Measurements from ENCODE around the gene GMDS. TPM values are rescaled to one million over a fixed set of nuclear protein-coding genes. Genes with fewer than 3 reads are reported as not detected.

The GMDS gene
- total RNA-seq, 1 experiment from 2014 or later: 27.6 TPM

DNA sequence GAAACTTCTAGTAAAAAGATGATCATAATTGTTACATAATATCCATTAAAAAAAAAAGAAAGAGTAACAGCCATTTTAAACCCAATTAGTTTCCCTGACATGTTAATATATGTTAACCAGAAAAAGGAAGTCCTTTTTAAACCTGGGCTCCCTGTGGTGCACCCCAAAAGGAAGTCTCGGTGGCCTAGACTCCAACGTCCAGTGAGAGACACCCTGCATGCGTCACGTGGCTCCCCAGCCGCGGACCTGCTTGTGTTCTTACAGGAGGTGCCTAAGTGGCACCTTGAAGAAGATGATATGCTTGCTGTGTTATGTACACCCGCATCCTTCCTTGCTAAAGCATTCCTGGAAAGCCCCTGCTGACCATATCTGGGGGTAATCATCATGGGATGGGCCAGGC, 585.6 kb downstream of the GMDS start:
- no peak overlapping the region for H2BK12ac ChIP-seq (ENCODE audit: insufficient read length, low read depth, low read length)
- H3K23me2 ChIP-seq (ENCODE audit: insufficient read length, low read depth, low read length, poor library complexity, severe bottlenecking): no peaks in the 10 kb centered on the region
- H3K27ac Mint-ChIP-seq: no peak overlapping the region
- no peaks in the 10 kb centered on the region; a peak in 1 of 5 replicates for H3K9me3 Mint-ChIP-seq
- H4K20me1 ChIP-seq (ENCODE audit: control insufficient read depth, insufficient read depth, insufficient read length): no peaks in the 10 kb centered on the region
- H3K9ac ChIP-seq (ENCODE audit: extremely low read depth, insufficient read length, low read length): no peak overlapping the region
- H3K36me3 Mint-ChIP-seq (ENCODE audit: insufficient read depth in 1 of 3, low read depth in 3 of 3): no peaks in the 10 kb centered on the region
- no peak overlapping the region for H2AFZ ChIP-seq (ENCODE audit: low read length)
- no peak overlapping the region for H3T11ph ChIP-seq (ENCODE audit: low read length)
- H3K27ac ChIP-seq (ENCODE audit: insufficient read length, low read depth, low read length): no peak overlapping the region
- no CpG with 5 or more reads among the region's 7 CpGs for WGBS (ENCODE audit: extremely low coverage, insufficient read length, low lambda C conversion rate)
- no peak overlapping the region for H3K4me3 Mint-ChIP-seq
- H3K4me2 ChIP-seq (ENCODE audit: insufficient read depth, insufficient read length, low read length): no peak overlapping the region
- no peaks in the 10 kb centered on the region for H3K4me1 Mint-ChIP-seq
- no peak overlapping the region for H4K8ac ChIP-seq (replicated peaks; ENCODE audit: insufficient read length, low read depth, low read length)
- H2AK5ac ChIP-seq (ENCODE audit: insufficient read length, low read length): no peak overlapping the region
- no peak overlapping the region for H4K5ac ChIP-seq (ENCODE audit: insufficient read length, low read depth, low read length)
- no peak for TF ChIP-seq CTCF (conservative IDR thresholded peaks at IDR 0.05)
- no peaks in the 10 kb centered on the region for H3K79me1 ChIP-seq (ENCODE audit: insufficient read depth, low read depth, low read length, poor library complexity, severe bottlenecking)
- H2BK15ac ChIP-seq (ENCODE audit: low read depth, low read length): no peak overlapping the region
- no peaks in the 10 kb centered on the region; the same call in 1 of the 2 replicates for H3K4me1 ChIP-seq (ENCODE audit: insufficient read depth, low read length)
- no peak overlapping the region for H2BK20ac ChIP-seq (ENCODE audit: low read depth, low read length, poor library complexity, severe bottlenecking)
- no peaks in the 10 kb centered on the region for H3K27me3 ChIP-seq (ENCODE audit: insufficient read depth, low read length)
- no peak overlapping the region for H3K18ac ChIP-seq (ENCODE audit: insufficient read length, low read depth, low read length)
- H3K9me3 ChIP-seq (ENCODE audit: control insufficient read depth, low read depth, low read length): no peaks in the 10 kb centered on the region
- H3K56ac ChIP-seq (ENCODE audit: insufficient read length, low read depth, low read length): no peak overlapping the region
- no peak overlapping the region for H2BK120ac ChIP-seq (ENCODE audit: low read depth, low read length, poor library complexity, severe bottlenecking)
- no peak overlapping the region for H3K4ac ChIP-seq (ENCODE audit: low read depth, low read length)
- no peak overlapping the region for H4K91ac ChIP-seq (ENCODE audit: insufficient read length, low read depth, low read length)
- no peak overlapping the region for H2BK5ac ChIP-seq (ENCODE audit: insufficient read length, low read length)
- no peak overlapping the region for H3K23ac ChIP-seq (ENCODE audit: insufficient read length, low read depth, low read length)
- H3K27me3 Mint-ChIP-seq (ENCODE audit: low read depth): peaks cover 1% of the 10 kb centered on the region; the same call in 1 of the 2 replicates
- H3K14ac ChIP-seq (ENCODE audit: insufficient read depth, low read length): no peak overlapping the region
- DNase-seq: no peak
- H3K79me2 ChIP-seq (ENCODE audit: insufficient read depth, low read length): no peaks in the 10 kb centered on the region; the same call in 1 of the 2 replicates
